Smooth muscle cell (in vitro differentiated cells): Measurements from ENCODE around the gene PLEKHA7. TPM values are rescaled to one million over a fixed set of nuclear protein-coding genes. Genes with fewer than 3 reads are reported as not detected.

ENCODE experiments used
- DNase-seq: peaks from one replicate; lab custom pipeline; 2025; ENCODE audit not compliant: unreplicated experiment; lab: John Stamatoyannopoulos, UW
- H2AFZ ChIP-seq: fragments of 200-600 bp; sonication (generic); 2 replicates; pipeline ENCODE4 v1.6.0; 2016; ENCODE audit warnings: antibody characterized with exemption, low read depth, mild to moderate bottlenecking
- H3F3A ChIP-seq: fragments of 200-600 bp; sonication (generic); 2 replicates; pipeline ENCODE4 v1.6.0; 2017; ENCODE audit warnings: antibody characterized with exemption, low read depth
- H3K27ac ChIP-seq: fragments of 200-600 bp; sonication (generic); 2 replicates; pipeline ENCODE4 v1.5.1; 2016; ENCODE audit warnings: low read depth, mild to moderate bottlenecking
- H3K27me3 ChIP-seq: fragments of 200-600 bp; sonication (generic); 2 replicates; pipeline ENCODE4 v1.6.1; 2016; ENCODE audit warnings: low read depth, mild to moderate bottlenecking
- H3K36me3 ChIP-seq: fragments of 200-600 bp; sonication (generic); 2 replicates; pipeline ENCODE4 v1.5.1; 2016; ENCODE audit warnings: low read depth
- H3K4me1 ChIP-seq: fragments of 200-600 bp; sonication (generic); 2 replicates; pipeline ENCODE4 v1.5.1; 2016; ENCODE audit warnings: low read depth
- H3K4me2 ChIP-seq: fragments of 200-600 bp; sonication (generic); 2 replicates; pipeline ENCODE4 v1.6.0; 2016; ENCODE audit warnings: mild to moderate bottlenecking
- H3K4me3 ChIP-seq: fragments of 200-600 bp; sonication (generic); 2 replicates; pipeline ENCODE4 v1.5.1; 2016; ENCODE audit warnings: mild to moderate bottlenecking
- H3K79me2 ChIP-seq: fragments of 200-600 bp; sonication (generic); 2 replicates; pipeline ENCODE4 v1.6.0; 2016; ENCODE audit warnings: low read depth, mild to moderate bottlenecking
- H3K9ac ChIP-seq: fragments of 200-600 bp; sonication (generic); 2 replicates; pipeline ENCODE4 v1.6.0; 2016; ENCODE audit warnings: low read depth
- H3K9me3 ChIP-seq: fragments of 200-600 bp; sonication (generic); replicated peaks from 2 replicates; pipeline ENCODE4 v1.5.1; 2016; ENCODE audit warnings: low read depth
- H4K20me1 ChIP-seq: fragments of 200-600 bp; sonication (generic); 2 replicates; pipeline ENCODE4 v1.6.0; 2016; ENCODE audit warnings: low read depth
- CTCF ChIP-seq: fragments of 200-600 bp; sonication (generic); IDR thresholded peaks from 2 replicates; pipeline ENCODE4 v1.5.1; 2017; ENCODE audit warnings: borderline replicate concordance, mild to moderate bottlenecking, antibody characterized with exemption; ENCODE audit not compliant: insufficient read depth, poor library complexity, severe bottlenecking
- WGBS: methylation state at CpG from one replicate; pipeline ENCODE4 v1.1.7; 2016; ENCODE audit warnings: low lambda C conversion rate; 5-methylcytosine and 5-hydroxymethylcytosine counted together
- polyA plus RNA-seq: library from polyadenylated mRNA; unstranded; fragments of >200 nt; fragmentation: Nextera tagmentation; extraction: Ambion mirVana; gene quantifications from 2 replicates; pipeline ENCODE4 v1.2.1, GENCODE V29; 2016
- total RNA-seq: library from RNA; depleted of rRNA; stranded (reverse); fragments of >200 nt; gene quantifications from 2 replicates; pipeline ENCODE4 v1.2.3, GENCODE V29; 2014

The PLEKHA7 gene
- total and polyA plus RNA-seq, 2 experiments from 2014 or later: 0.19 to 22.2 TPM

GRCh38 chr11:16976379-16976778 lies 37.8 kb downstream of the PLEKHA7 start:
- Histone ChIP-seq H3K79me2 (no peaks in the 10 kb centered on the region), H3K36me3 (no peaks in the 10 kb centered on the region)

GRCh38 chr11:16975906-16976305 lies 38.3 kb downstream of the PLEKHA7 start:
- Histone ChIP-seq H3K4me1 (peaks cover 18% of the 10 kb centered on the region), H3K79me2 (no peaks in the 10 kb centered on the region), H3K27me3 (no peaks in the 10 kb centered on the region), H3K27ac (no peak overlapping the region), H3K36me3 (no peaks in the 10 kb centered on the region), H3K9me3 (no peaks in the 10 kb centered on the region), H2AFZ (no peak overlapping the region), H3F3A (no peaks in the 10 kb centered on the region), H3K4me2 (no peak overlapping the region), H3K9ac (no peak overlapping the region), H3K4me3 (no peak overlapping the region), H4K20me1 (no peaks in the 10 kb centered on the region)
- WGBS: 100% methylated on average over 1 of the region's 1 CpG
- DNase-seq: no peak
- TF ChIP-seq CTCF: no peak

More at GRCh38 chr11:16976379-16976778, 37.8 kb downstream of the PLEKHA7 start:
- Histone ChIP-seq H3K4me2 (no peak overlapping the region), H3K9ac (no peak overlapping the region), H3K9me3 (no peaks in the 10 kb centered on the region), H3K27me3 (no peaks in the 10 kb centered on the region), H2AFZ (no peak overlapping the region), H3K4me3 (no peak overlapping the region), H3K27ac (no peak overlapping the region), H4K20me1 (no peaks in the 10 kb centered on the region), H3F3A (no peaks in the 10 kb centered on the region), H3K4me1 (peaks cover 21% of the 10 kb centered on the region)
- no peak for TF ChIP-seq CTCF
- WGBS: 72% methylated on average over 5 of the region's 5 CpGs
- DNase-seq: no peak

GRCh38 chr11:16973338-16973964 lies 40.8 kb downstream of the PLEKHA7 start:
- no peak for TF ChIP-seq CTCF
- no peaks in the 10 kb centered on the region for H3K27me3 ChIP-seq
- no peaks in the 10 kb centered on the region for H3K79me2 ChIP-seq
- H4K20me1 ChIP-seq: no peaks in the 10 kb centered on the region
- H2AFZ ChIP-seq: no peak overlapping the region
- no peak overlapping the region for H3K9ac ChIP-seq
- no peaks in the 10 kb centered on the region for H3F3A ChIP-seq
- H3K27ac ChIP-seq: no peak overlapping the region
- no peaks in the 10 kb centered on the region for H3K9me3 ChIP-seq
- no peak overlapping the region for H3K4me3 ChIP-seq
- no peak for DNase-seq
- peaks cover 13% of the 10 kb centered on the region for H3K4me1 ChIP-seq
- 96% methylated on average over 3 of the region's 3 CpGs for WGBS
- H3K36me3 ChIP-seq: no peaks in the 10 kb centered on the region
- no peak overlapping the region for H3K4me2 ChIP-seq
